ENCODE results near the gene PRPS1L1.

The PRPS1L1 gene

GRCh38 chr7:18027628-18028027 lies at the start of gene PRPS1L1:
Gene PRPS1L1, minus strand, starts transcription at chr7:18027846.
- DNase-seq (ENCODE audit: extremely low spot score) = no peak
- ChIA-PET CTCF (interaction anchor here (1.0 kb wide), 1 partner anchor 13 kb away, joined by 3 read pairs; no protein-coding TSS in a partner anchor), POLR2A (no interaction called here)
- TF ChIP-seq, protein P1, sequence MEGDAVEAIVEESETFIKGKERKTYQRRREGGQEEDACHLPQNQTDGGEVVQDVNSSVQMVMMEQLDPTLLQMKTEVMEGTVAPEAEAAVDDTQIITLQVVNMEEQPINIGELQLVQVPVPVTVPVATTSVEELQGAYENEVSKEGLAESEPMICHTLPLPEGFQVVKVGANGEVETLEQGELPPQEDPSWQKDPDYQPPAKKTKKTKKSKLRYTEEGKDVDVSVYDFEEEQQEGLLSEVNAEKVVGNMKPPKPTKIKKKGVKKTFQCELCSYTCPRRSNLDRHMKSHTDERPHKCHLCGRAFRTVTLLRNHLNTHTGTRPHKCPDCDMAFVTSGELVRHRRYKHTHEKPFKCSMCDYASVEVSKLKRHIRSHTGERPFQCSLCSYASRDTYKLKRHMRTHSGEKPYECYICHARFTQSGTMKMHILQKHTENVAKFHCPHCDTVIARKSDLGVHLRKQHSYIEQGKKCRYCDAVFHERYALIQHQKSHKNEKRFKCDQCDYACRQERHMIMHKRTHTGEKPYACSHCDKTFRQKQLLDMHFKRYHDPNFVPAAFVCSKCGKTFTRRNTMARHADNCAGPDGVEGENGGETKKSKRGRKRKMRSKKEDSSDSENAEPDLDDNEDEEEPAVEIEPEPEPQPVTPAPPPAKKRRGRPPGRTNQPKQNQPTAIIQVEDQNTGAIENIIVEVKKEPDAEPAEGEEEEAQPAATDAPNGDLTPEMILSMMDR (IDR thresholded peaks at IDR 0.05; ENCODE audit: control extremely low read depth, extremely low read depth, low read depth, missing control alignments) = no peak

- TF ChIP-seq, protein P1 (IDR thresholded peaks at IDR 0.05; ENCODE audit: control extremely low read depth, extremely low read depth, low read depth, missing control alignments) = no peak
- ChIA-PET POLR2A (no interaction called here), CTCF (interaction anchor here (0.9 to 1.1 kb wide), 2 partner anchors 12 to 34 kb away, joined by 3 read pairs; no protein-coding TSS in a partner anchor)
- DNase-seq (ENCODE audit: extremely low spot score) = no peak
Measured at GRCh38 chr7:18076461-18076860, 48.8 kb upstream of the PRPS1L1 start.

DNA sequence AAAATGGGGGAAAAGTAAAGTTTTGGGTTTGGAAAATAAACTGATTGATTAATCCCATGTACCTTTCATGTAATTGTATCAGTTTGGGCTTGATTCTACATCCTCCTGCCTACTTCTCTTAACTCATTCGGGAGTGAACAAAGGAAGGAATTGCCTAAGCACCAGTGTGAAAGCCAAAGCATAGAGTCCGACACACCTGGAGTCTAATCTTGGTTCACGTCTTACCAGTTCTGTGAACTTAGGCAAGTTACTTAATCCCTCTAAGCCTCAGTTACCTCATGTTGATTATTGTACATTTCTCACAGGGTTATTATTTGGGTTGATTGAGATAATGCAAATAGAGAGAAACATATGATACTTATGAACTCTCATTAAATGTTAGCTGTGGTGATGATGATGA lies 41.1 kb upstream of the PRPS1L1 start:
- POLR2A ChIA-PET = no interaction called here
- CTCF ChIA-PET = interaction anchor here (0.8 to 1.7 kb wide), 2 partner anchors 10 to 17 kb away, joined by 3 to 5 read pairs; no protein-coding TSS in a partner anchor
- DNase-seq (ENCODE audit: extremely low spot score) = no peak
- TF ChIP-seq, protein P1 (IDR thresholded peaks at IDR 0.05; ENCODE audit: control extremely low read depth, extremely low read depth, low read depth, missing control alignments) = no peak

- ChIA-PET POLR2A (no interaction called here), CTCF (interaction anchor here (0.7 to 2.7 kb wide), 12 partner anchors 9 to 358 kb away, joined by 3 to 14 read pairs (median 4); no protein-coding TSS in a partner anchor)
- TF ChIP-seq, protein P1 (IDR thresholded peaks at IDR 0.05; ENCODE audit: control extremely low read depth, extremely low read depth, low read depth, missing control alignments) = peak; percentile 57
- peak; percentile 20 for DNase-seq (ENCODE audit: extremely low spot score)
Measured at GRCh38 chr7:18064242-18064838, 36.7 kb upstream of the PRPS1L1 start.

DNA sequence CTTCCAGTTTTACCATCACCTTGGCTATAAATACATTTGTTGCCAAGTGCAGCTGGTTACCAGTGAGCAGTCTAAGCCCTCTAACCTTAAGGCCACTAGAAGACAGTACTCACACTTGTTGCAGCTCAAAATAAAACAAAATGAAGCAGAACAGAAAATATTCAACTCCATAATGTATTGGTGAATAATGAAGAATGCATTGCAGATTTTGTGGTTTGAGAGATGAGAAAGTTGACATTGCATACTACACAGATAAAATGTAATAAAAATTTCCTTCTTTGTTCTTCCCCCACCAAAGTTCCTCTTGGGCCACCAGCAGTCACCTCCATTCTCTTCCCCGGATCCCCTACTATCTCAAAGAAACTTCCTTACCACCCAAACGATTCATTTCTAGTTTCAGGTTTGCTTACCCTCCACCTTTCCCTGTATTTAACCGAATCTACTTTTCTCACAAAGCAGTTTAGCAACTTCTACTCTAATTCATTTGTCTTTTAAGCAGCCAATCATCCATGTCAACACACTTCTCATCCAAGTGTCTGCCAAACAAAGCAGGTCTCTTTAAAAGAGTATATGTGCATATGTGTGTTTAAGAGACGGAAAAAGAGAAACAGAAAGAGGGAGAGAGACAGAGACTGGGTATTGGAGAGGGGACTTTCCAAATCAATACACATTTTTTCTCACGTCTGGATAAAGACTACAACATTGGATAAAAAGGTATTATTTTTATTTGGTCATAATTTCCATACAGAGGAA lies 35.7 kb upstream of the PRPS1L1 start:
- CTCF ChIA-PET = interaction anchor here (0.7 to 2.7 kb wide), 13 partner anchors 8 to 314 kb away, joined by 3 to 14 read pairs (median 3); no protein-coding TSS in a partner anchor
- TF ChIP-seq, protein P1 (IDR thresholded peaks at IDR 0.05; ENCODE audit: control extremely low read depth, extremely low read depth, low read depth, missing control alignments) = no peak
- DNase-seq (ENCODE audit: extremely low spot score) = no peak
- POLR2A ChIA-PET = no interaction called here

DNA sequence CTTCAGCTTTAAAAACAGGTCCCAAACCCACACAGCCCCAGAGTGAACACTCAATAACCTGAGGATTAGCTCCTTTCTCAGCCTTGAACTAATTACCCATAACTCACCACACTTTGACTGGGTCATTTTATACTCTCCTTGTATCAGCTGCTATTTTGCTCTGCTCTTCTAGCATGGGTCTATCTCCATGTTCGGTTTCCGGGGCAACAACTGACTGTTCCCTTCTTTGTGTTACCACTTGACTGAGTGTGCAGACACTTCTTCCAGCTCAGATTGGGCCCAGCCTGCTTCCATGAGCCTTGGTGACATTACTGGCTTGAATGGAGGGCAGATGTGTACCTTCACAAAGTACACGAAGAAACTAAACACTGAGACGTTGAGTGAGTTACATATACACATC lies 31.5 kb upstream of the PRPS1L1 start:
- POLR2A ChIA-PET = no interaction called here
- no peak for DNase-seq (ENCODE audit: extremely low spot score)
- TF ChIP-seq, protein P1 (IDR thresholded peaks at IDR 0.05; ENCODE audit: control extremely low read depth, extremely low read depth, low read depth, missing control alignments) = no peak
- CTCF ChIA-PET = interaction anchor here (1.0 to 1.6 kb wide), 4 partner anchors 9 to 21 kb away, joined by 3 to 7 read pairs (median 4); no protein-coding TSS in a partner anchor
